GM12892 (cell line): Measurements from ENCODE around the gene CPA5. TPM values are rescaled to one million over a fixed set of nuclear protein-coding genes. Genes with fewer than 3 reads are reported as not detected.

Source experiments
- DNase-seq: peaks from one replicate; pipeline ENCODE4 v3.0.0; 2011; ENCODE audit not compliant: insufficient read length
- FAIRE-seq: peaks from 2 replicates; lab custom pipeline; 2011; peaks lifted over from hg19 to GRCh38; lab: Jason Lieb, UNC
- POLR2A ChIP-seq: IDR thresholded peaks from 2 replicates; pipeline ENCODE4 v1.6.1; 2011; ENCODE audit warnings: low read depth, low read length, control low read depth
- POLR2AphosphoS5 ChIP-seq: IDR thresholded peaks from 2 replicates; pipeline ENCODE4 v1.6.1; 2011; ENCODE audit warnings: low read depth, low read length, control low read depth
- TAF1 ChIP-seq: IDR thresholded peaks from 2 replicates; pipeline ENCODE4 v1.6.1; 2011; ENCODE audit warnings: low read depth, mild to moderate bottlenecking, control low read depth, low read length, borderline replicate concordance
- polyA plus RNA-seq: library from polyadenylated mRNA; unstranded; fragments of >200 nt; gene quantifications from one replicate; pipeline ENCODE4 v1.2.1, GENCODE V29; 2012; ENCODE audit warnings: missing spikeins, inconsistent platforms; ENCODE audit not compliant: missing spikeins

Gene CPA5, protein sequence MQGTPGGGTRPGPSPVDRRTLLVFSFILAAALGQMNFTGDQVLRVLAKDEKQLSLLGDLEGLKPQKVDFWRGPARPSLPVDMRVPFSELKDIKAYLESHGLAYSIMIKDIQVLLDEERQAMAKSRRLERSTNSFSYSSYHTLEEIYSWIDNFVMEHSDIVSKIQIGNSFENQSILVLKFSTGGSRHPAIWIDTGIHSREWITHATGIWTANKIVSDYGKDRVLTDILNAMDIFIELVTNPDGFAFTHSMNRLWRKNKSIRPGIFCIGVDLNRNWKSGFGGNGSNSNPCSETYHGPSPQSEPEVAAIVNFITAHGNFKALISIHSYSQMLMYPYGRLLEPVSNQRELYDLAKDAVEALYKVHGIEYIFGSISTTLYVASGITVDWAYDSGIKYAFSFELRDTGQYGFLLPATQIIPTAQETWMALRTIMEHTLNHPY
- 1.9 TPM for polyA plus RNA-seq

DNA sequence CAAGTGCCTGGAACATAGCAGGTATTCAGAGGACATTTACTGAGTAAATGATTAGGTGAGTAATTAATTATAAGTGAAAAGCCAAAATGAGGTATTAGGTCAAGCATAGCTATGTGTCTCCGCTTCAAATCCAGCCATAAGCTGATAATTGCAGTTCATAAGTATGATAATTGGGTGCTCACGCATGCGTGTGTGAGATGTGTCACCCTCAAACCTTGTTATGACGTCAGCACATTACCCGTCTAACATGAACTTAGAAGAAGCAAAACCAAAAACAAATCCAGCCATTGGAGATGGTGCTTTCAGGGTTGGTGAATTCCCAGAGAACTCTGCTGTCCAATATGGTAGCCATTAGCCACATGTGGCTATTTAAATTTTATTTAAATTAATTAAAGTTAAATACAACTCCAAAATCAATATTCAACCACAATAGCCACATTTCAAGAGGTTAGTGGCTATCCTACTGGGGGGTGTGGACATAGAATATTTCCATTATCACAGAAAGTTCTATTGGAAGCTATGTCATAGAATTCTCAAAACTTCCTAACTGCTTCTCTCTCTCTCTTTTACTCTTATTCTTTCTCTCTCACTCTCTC is at the start of gene CPA5:
Gene CPA5, plus strand, starts transcription at position 546 of the 596 bp plus-strand sequence. CDS start 1,670 bp downstream, outside the sequence.
- FAIRE-seq: no peak
- no peak for DNase-seq
- no peak for TF ChIP-seq POLR2AphosphoS5
- TF ChIP-seq TAF1: no peak
- TF ChIP-seq POLR2A: no peak

DNA sequence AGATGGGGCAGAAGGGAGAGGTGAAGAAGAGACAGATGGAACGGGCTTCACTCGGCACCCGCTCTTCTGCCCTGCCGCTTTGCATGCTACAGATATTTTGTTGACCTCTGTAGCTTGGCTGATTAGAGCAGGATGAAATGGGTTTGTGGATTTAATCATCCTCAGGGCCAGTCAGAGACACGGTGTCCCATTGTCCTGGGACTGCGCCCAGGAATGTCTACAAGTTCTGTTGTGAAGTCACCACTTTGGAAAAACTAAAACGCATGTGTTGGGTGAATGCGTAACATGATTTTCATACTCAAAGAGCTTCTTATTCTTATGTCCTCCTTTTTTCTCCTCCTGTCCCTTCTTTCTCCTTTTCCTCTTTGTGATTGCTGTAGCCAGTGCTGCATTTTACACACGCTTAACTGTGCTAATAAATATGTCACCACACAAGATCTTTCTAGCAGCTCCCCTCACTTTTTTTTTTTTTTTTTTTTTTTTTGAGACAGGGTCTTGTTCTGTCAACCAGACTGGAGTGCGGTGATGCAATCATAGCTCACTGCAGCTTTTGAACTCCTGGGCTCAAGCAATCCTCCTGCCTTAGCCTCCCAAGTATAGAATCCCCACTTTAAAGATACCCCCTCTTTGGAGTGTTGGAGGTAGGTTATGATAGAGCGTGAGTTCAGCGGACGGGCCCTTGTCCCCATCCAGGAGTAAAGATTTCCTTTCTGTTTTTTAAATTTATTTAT is 48.2 kb upstream of the CPA5 start:
- no peak for FAIRE-seq
- TF ChIP-seq POLR2A: no peak
- no peak for TF ChIP-seq TAF1
- no peak for TF ChIP-seq POLR2AphosphoS5
- no peak for DNase-seq

DNA sequence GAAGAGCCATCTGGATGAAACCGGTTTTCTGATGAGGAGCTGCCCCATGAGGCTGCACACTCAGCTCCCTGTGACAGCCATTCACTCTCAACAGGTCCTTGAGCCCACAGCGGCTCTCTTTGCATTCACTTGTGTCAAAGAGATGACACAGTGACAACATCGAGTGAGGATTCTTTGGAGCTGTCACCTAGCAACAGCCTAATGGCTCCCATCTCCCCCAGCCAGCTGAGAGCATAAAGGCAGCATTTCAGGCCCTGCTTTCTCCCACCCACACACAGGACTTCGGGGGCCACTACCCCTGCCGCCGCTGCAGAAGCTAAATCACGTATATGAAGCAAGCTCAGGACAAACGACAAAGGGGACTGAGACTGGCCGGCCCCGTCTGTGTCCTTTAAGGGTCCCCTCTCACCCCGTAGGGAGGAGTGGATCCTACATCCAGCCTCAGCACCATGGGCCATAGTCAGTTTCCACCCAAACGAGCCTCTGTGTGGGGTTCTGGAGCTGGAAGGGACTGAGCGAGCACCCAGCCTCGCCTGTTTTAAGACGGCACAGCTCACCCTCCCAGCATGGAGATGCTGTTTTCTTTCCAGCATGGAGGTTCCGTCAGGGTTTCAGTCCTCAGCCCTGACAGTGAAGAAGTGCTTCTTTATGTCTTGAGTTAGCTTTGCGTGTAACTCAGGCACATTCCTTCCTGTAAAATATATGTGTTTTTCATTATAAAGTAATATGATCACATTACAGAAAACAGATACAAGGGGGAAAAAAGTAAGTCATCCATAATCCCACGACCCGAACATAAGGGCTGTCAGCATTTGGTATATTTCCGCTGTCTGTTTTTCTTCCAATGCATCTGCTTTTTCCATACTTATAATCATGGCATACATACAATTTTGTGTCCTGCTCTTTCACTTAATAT is 46.7 kb upstream of the CPA5 start:
- TF ChIP-seq POLR2AphosphoS5: no peak
- no peak for TF ChIP-seq TAF1
- no peak for TF ChIP-seq POLR2A
- FAIRE-seq: no peak
- no peak for DNase-seq

DNA sequence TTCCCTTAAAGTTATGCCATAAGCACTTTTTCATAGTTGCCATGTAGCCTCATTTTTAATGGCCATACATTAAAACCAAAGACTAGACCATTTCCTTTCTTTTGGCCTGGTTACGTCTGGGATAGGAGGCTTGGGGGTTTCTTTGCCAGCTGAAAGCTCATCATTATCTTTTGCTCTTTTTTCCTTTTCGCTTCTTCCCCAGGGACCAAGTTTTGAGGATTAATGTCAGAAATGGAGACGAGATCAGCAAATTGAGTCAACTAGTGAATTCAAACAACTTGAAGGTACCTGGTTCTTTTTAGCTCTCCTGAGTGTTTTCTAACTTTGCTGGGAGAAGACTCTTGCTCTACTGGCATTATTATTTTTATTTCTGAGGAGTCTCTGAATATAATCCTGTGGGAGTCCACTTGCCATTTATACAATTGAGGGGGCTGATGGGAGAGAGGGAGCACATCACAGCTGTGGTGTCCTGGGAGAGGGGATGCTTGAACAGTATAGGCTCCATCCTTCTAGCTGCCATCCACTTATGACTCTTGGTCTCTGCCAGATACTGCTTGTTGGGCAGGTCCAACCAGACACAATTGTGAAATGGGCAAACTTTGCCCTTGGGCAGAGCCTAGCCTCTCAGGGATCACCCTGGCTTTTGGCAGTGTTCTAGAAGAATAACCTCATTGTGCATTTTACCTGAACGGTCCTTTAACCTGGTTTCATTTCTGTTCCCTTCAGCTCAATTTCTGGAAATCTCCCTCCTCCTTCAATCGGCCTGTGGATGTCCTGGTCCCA is 45.9 kb upstream of the CPA5 start:
- DNase-seq (no peak), FAIRE-seq (no peak)
- TF ChIP-seq POLR2AphosphoS5 (no peak), TAF1 (no peak), POLR2A (no peak)

DNA sequence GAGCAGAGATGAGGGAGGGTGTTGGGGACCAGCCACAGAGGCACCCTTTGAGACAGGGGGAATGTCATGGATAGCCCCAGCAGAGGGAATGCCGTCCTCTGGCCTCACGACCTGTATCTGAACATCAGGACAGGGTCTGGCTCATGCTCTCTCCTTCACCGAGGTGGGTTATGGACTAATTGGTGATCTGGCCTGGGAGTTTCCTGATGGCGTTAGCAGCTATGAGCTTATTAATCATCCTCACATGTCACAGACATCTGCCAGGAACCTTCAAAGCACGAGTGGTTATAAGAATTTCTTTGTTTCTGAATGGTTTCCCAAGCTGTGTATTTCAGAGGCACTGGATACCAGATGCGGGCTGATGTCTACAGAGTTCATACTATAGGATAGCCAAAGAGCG is 44.8 kb upstream of the CPA5 start:
- DNase-seq (no peak), FAIRE-seq (no peak)
- no peak for TF ChIP-seq POLR2A
- no peak for TF ChIP-seq TAF1
- TF ChIP-seq POLR2AphosphoS5: no peak

DNA sequence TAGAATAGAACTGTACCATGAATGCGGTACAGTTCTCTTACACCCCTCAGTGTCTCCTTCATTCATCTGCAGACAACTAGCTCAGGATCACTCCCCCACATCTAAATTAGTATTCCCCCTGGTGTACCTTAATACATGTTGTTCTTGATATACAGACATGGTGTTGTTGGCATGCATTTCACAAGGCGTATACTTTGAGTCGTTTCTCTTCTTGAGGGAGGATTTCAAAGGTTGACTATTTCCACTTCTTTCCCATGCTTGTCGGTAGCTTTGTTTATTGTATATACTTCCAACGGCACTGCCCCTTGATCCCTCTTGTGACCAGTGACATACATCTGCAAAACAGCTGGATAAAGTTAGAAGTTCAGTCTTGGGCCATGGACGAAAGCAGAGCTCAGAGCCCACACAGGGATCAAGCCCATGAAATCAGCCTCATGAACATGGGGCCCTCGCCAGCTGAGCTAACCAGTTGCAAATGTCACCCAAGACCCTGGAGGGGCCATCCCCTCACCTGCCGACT is 43.1 kb upstream of the CPA5 start:
- DNase-seq: no peak
- no peak for TF ChIP-seq TAF1
- TF ChIP-seq POLR2AphosphoS5: no peak
- TF ChIP-seq POLR2A: no peak
- FAIRE-seq: no peak

DNA sequence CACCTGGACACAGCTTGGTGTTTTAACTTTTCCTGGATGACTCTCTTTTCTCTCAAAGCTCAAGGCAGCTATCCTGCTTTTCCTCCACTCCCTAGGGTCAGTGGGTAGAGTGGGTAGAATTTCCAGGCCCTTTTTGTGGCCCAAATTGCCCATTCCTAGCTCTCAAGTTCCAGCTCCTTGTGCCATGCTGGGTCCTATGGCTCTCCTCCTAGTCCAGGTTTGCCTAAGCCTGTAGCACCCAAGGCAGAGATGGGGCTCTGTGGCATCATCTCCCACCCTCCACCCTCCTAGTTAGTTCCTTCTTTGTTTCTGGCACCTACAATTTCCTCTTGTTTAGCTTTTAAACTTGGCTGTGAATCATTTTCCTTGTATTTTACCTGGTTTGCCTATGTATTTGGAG is 42.0 kb upstream of the CPA5 start:
- FAIRE-seq (no peak), DNase-seq (no peak)

DNA sequence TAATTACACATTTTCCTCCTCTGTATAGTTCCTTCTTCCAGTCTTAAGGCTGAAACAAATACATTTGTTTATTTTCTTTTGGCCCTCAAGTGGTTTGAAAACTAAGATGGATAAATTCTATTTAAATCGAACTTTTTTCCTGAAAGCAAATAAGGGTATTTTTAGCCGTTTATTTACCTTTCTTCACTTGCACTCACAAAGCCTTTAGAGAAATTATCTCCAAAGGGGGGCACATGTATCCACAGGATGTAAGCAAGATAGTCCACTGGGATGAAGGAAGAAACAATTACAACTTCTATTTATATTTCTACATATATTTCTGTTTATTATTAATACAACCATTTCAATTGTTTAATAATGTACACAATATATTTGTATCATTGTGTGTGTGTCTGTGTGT is 41.5 kb upstream of the CPA5 start:
- no peak for DNase-seq
- TF ChIP-seq POLR2A (no peak), TAF1 (no peak)
- FAIRE-seq: no peak

More for the DNA sequence above, 42.0 kb upstream of the CPA5 start:
- TF ChIP-seq TAF1 (no peak), POLR2A (no peak), POLR2AphosphoS5 (no peak)

DNA sequence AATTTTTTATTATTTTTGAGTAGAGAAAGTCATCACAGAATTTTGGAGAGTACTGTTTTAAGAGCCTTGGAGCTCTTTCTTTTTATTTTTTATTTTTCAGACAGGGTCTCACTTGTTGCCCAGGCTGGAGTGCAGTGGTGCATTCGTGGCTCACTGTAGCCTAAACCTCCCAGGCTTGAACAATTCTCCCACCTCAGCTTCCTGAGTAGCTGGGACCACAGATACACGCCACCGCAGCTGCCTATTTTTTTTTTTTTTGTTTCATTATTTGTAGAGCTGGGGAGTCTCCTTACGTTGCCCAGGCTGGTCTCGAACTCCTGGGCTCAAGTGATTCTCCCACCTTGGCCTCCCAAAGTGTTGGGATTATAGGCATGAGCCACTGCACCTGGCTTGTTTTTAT is 41.1 kb upstream of the CPA5 start:
- TF ChIP-seq TAF1 (no peak), POLR2A (no peak), POLR2AphosphoS5 (no peak)
- no peak for FAIRE-seq
- no peak for DNase-seq

DNA sequence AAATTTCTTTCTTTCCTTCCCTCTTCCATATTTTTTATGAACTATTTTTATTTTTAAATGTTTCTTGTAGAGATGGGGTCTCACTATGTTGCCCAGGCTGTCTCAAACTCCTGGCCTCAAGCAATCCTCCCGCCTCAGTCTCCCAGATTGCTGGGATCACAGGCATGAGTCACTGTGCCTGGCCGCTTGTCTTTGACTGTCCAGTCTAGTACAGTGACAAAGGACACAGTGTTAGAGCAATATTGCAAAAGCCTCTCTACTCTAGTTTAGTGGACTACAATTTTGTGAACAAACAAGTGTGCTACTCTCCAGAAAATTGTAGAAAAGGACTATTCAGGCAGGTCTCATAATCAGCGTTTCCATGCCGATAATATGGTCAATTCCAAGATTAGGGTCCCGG is 40.6 kb upstream of the CPA5 start:
- no peak for FAIRE-seq
- no peak for DNase-seq
- no peak for TF ChIP-seq POLR2A
- no peak for TF ChIP-seq POLR2AphosphoS5
- no peak for TF ChIP-seq TAF1

DNA sequence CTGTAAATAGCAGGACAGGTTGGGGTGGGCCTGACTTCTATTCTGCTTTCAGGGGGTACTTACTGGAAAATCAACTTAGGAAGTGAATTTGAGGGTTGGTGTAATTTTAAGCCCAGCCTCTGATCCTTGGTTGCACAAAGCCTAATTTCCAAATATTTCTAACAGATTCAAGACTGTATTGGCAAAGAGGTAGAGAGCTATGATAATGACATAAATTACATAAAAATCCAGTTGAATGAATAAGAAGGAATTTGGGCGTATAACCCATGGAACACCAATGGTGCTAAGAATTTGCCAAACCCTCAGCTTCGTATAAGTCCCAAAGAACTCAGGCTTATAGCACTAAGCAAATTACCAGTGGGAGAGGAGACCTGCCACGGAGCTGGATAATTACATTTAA is 39.7 kb upstream of the CPA5 start:
- DNase-seq: no peak
- TF ChIP-seq POLR2A: no peak
- TF ChIP-seq TAF1: no peak
- TF ChIP-seq POLR2AphosphoS5: no peak
- FAIRE-seq: no peak
